ENCODE measurements around the gene PPP1R10. TPM values are rescaled to one million over a fixed set of nuclear protein-coding genes. Genes with fewer than 3 reads are reported as not detected.

PPP1R10 gene
- total RNA-seq, 1 donor from 2014 or later = 30.0 TPM

DNA sequence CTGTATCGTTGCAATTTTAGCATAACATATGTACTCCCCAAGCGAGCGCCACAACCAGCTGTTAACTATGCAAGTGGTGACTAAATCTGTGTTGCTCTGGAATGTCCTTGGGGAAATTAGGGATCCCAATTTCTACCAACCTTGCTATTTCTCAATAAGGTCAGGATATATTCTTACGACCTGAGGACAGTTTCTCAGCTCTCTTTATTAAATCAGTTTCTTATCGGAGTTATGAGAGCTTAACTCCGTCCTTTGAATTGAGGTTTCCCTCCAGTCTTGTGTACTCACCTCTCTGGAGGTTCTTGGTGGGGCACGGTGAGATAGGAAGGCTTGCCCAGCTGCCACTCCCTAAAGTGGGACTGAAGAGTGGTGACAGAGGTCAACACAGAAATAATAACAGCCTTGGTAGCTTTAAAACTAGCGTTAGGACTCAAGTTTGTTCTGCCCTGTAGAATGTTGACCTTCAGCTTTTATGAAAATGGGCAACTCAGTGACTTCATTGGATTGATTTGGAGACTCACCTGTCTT is 1.3 kb upstream of the PPP1R10 start:
- no peak for ATAC-seq

GRCh38 chr6:30617565-30618269 is 674 bp upstream of the PPP1R10 start, which contains the start of gene MRPS18B:
TSS of gene MRPS18B (plus strand) at chr6:30617840. CDS start at chr6:30617866, 26 bp downstream.
- ATAC-seq = peak; percentile 87

DNA sequence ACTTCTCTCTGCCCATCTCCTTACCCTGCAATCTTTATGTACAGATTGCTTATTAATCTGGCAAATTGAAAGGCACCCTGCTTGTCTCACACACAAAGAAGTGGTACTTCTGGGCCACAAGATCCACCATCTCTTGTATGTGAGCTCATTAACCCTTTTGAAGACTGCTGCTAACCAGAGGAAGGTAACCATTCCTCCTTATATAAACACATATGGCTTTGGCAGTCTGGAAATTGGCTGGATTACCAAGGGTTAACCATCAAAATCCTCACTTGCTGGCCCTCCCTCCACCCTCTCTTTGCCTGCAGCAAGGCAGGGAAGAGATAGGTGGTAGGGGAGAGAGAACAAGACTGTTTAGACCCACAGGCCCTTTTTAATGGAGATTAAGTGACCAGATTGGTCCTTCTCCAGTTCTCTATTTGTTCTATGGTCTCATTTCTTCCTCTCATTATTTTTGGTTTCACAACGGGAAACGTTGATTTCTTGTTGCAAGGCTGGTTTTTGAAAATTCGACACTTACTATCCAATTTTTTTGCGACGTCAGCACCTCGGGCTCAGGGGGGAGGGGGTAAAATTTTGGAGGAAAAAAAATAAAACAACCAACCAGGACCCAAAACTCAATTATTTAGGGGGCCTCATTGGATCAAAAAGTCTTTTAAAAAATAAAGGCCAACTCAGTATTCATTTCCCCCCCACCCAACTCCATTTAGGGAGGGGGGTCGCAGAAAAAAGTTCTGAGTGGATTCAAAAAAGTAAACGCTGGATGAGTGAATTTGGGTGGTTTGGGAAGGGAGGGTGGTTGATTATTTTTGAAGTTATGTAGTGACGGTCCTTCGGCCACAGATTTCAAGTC is 859 bp downstream of the PPP1R10 start:
- ATAC-seq = no peak

DNA sequence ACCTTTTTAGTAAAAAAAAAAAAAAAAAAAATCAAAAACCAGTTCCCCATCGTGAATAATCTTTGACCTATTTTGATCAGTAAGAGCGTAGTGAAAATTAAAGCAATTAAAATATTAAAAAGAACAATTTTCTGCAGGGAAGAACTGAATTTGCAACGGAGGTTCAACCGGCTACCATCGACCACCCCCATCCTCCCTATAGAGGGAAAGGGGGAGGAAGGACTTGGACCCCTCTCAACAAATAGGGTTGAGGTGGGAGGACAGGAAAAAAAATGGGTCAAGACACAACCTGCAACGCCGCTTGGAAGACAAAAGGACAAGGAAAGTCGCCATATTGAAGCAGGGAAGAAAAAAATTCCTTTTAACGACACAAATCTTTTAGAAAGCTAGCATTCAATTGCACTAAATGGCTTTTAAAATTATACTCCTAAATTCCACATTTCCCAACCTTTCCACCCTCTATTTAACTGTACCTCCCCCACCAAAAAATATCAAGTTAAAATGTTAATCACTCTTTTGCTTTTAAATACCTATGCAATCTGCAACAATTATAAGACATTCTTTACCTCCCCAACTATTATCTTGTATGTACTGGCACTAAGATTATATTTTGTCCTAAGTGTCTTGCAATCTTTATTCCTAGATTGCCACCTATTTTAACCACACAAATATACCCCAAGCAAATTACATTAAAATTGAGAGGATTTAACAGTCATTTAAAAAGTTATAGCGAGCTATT is 1.7 kb downstream of the PPP1R10 start:
- no peak for ATAC-seq

DNA sequence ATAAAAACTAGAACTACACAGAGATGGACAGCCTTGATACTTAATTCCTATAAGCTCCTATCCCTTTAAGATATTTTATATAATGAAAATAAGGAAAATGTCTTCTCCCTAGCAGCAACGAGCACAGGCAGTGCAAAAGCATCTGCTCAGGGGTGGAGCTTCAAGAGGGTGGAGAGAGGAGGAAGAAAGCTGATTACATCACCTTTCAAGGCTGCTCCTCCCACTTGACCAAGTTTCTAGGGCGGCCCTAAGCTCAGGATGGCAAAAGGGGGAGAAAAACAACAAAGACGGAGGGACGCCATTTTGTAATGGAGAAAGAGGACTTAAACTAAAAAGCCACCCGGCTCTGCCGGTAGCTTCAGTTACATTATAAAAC is 2.2 kb downstream of the PPP1R10 start:
- peak; percentile 77 for ATAC-seq

GRCh38 chr6:30614044-30614842 is 2.8 kb downstream of the PPP1R10 start:
- ATAC-seq = no peak

DNA sequence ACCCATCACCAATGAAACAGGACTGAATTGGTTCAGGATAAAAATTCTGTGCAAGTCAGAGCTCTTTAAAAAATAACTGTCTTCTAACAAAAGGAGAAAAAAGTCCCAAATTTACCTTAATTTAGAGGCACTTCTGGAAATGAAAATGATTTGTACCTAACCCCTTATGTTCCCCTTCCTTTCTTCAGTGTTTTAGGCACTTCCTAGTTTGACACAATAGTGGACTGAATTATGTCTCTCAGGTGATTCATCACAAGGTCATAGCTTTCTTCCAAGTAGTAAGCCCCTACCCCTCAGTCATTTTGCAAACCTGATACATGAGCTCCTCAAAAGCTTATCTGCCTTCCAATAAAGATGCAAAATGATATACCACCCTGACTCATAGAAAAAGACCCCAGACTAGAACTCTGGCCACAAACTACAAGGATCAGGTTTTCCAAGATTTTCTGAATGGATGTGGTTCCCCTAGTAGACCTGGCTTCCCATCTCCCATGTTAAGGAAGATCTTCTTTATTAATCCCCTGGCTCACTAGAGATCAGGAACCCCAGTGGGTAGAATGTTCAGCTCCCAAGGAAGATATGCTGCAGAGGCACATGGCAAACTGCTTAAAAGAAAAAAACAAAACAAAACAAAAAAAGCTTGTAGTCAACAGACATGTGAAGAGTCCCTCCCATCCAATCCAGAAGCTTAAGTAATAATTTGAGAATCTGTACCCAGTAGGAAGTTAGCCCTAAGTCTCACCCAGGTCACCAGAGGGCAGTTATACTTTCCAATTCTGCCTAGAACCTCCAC is 3.6 kb downstream of the PPP1R10 start:
- no peak for ATAC-seq

GRCh38 chr6:30612687-30613248 is 4.3 kb downstream of the PPP1R10 start:
- no peak for ATAC-seq

DNA sequence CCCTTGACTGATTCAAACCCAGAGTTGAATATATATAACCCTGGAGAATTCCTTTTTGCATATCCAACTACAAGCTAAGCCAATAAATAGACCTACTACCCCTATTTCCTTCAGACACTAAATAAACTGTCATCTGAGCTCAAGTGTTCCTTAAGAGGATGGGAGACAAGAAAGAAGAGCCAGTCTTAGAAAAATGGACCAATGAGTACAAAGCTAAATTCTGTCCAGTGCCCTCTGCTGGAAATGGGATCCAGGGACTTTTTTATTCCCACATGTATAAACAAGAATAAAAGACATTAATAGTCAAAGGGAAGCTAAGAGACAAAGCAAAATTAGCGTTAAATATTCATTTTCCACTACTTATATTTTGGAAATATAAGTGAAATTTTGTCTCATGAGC is 4.8 kb downstream of the PPP1R10 start:
- no peak for ATAC-seq

DNA sequence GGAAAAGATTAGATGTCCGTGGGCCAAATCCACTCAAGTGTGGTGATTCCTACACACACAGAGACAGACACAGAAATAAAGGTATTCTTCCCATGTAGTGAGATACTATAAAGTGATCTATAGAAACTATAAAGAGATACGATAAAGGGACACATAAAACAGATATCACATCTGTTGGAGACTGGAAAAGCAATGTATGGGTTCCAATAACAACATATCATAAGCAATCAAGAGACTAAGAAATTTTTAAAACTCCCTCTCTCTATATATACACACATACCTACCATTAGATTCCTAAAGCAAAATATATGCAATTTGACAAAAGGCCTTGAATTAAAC is 5.2 kb downstream of the PPP1R10 start:
- ATAC-seq = no peak

GRCh38 chr6:30611150-30611855 is 5.7 kb downstream of the PPP1R10 start:
- ATAC-seq = no peak

GRCh38 chr6:30610065-30610464 is 7.0 kb downstream of the PPP1R10 start:
- no peak for ATAC-seq

DNA sequence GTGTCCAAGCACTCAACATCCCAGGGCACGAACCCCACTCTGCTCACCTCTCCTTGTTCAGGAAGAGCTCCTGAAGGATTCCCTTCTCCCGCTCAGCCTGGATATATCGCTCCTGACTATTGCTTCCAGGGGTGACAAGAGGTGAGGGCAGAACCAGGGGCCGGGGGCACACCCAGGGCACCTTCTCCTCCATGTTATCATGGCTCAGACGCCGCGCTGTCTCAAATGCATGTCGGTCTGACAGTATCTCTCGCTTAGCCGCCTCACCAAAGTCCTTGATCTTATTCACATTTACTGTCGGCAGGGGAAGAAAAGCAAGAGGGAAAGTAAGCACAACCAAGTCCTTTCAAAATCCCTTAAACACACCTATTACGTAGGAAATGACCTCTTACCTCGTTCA is 13.1 kb downstream of the PPP1R10 start:
- ATAC-seq = no peak

GRCh38 chr6:30601815-30602641 is 15.0 kb downstream of the PPP1R10 start:
- peak; percentile 11 for ATAC-seq

DNA sequence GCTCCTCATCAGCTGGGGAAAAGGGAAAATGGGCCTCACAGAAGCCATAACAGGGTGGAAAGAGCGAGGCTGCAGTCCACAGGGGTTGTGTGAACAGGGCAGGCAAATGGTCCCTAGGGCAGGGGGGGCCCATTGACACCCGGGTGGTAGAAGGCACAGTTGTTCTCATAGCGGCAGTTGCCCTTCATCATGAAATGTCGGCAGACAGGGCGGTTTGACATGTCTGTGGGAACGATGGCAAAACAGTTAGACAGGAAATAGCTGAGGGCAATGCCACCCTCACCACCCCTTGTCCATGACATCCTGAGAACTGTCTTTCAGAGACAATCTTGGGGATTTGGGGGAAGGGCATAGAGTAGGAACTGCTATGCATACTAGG is 15.6 kb downstream of the PPP1R10 start:
- no peak for ATAC-seq

DNA sequence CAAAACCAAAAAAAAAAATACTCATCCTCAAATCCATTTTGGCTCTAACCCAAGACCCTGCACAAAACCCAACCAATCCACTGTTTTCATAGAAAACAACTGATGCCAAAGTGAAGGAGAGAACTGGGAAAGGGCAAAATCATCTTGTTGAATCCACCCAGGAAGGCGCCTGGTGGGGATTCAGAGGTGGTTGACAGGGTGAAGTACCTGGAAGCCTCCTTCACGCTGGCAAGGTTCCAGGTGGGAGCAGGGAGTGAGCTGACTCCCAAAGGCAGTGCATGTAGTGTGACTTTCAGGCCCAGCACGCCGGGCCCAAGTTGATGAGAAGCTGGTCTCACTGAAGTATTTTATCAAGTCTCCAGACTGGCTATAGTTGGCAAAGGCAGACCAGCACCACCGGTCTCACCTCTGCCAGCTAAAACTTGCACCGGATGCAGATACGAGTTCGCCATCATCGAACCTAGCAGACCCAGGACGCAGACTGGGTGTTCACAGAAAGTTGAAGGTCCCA is 16.5 kb downstream of the PPP1R10 start:
- no peak for ATAC-seq

DNA sequence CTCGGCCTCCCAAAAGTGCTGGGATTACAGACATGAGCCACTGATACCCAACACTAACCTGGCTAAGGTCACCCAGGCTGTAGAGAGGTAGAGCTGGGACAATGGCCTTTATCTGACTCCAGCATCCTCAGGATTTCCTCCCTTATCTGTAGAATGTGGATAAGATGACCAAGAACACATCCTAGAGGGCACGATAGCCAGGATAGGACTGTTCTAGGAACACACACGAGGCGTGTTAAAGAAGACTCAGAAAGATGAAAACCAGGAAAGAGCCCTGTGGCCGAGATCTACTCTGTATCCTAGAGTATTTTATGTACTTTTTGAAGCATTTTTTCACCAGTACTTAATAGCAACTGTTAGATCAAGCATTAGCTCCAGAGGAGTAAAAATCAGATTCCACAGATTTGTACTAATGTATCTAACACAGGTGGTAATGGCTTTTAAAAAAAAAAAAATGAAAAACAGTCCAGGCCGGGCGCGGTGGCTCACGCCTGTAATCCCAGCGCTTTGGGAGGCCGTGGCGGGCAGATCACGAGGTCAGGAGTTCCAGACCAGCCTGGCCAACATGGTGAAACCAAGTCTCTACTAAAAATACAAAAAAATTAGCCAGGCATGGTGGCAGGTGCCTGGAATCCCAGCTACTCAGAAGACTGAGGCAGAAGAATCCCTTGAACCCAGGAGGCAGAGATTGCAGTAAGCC is 17.3 kb downstream of the PPP1R10 start:
- no peak for ATAC-seq

- peak; percentile 3 for ATAC-seq
Measured at GRCh38 chr6:30598912-30599624, 18.0 kb downstream of the PPP1R10 start.

Measured in esophagus mucosa (tissue), 1 donor.